ENCODE measurements around the gene GALNT2.

Gene GALNT2

DNA sequence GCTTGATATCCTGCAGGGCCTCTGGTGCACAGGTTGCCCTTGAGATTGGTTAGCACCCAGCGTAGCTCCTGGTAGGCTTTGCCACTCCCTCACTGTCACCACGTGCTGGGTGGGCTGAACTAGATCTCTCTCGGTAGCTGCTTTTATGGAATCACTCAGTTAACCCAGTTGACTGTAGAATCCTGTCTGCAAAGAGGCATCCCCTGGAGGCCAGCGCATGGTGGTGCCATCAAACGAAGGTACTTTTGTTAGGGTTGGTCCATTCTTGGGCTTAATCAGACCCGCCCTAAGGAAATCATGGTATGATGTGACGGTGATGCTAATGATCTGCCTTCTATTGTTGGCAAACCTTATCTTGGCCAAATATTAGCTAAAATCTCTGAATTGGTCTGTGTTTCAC lies 153.4 kb downstream of the GALNT2 start:
- DNase-seq = no peak

DNA sequence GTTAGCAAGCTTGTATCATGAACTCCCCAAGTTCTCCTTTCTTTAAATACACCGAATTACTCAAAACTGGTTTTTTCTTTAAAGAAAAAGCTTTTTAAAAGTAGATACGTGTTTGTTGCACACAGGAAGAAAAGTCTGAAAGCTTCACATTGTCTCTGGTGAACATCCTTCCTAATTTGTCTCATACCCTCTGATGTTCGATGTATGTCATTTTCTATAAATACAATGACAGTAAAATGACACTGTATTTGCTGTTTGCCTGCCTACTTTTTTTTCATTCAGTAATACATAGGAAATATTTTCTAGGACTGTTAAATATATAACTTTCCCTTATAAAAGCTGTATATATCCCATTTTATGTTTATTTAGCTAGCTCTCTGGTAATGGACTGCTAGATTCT lies 153.9 kb downstream of the GALNT2 start:
- DNase-seq = no peak

GRCh38 chr1:230222678-230223077 lies 155.6 kb downstream of the GALNT2 start:
- DNase-seq = no peak

DNA sequence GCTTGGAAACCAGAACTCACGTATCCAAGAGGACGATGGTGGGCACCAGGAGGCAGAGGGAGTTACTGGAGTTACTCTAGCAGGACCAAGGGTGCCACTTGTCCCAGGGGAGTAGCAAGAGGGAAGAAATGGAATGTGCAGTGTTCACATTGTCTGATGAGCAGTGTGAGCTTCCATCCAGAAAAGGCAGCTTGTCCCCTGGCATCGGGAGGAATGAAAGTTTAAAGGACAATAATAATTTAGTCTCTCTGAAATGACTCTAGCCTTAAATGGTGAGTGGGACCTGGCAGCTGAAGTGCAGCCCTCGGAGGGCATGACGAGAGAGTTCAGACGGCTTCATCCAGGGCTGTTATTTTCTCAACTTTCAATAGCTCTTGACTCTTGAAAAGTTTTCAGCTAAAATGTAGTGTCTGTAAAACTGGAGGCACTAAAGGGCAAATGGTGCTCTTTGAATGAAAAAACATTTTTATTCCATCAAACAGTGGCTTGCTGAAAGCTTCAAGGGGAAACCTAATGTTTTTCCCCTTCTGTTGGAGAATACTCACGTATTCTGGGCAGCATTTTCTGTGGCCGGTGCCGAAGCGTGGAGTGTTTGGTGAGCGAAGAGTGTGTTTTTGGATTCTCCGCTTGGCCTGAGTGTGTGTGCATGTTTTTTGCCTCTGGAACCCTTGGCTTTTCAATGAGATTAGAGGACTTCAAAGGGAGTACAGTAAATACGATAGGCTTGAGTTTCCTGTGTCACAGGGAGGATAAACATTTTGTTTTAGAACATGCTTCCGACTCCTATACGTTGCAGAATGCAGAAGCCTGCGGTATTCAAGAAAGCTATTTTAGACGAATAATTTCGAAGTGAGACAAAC lies 157.3 kb downstream of the GALNT2 start:
- no peak for DNase-seq

DNA sequence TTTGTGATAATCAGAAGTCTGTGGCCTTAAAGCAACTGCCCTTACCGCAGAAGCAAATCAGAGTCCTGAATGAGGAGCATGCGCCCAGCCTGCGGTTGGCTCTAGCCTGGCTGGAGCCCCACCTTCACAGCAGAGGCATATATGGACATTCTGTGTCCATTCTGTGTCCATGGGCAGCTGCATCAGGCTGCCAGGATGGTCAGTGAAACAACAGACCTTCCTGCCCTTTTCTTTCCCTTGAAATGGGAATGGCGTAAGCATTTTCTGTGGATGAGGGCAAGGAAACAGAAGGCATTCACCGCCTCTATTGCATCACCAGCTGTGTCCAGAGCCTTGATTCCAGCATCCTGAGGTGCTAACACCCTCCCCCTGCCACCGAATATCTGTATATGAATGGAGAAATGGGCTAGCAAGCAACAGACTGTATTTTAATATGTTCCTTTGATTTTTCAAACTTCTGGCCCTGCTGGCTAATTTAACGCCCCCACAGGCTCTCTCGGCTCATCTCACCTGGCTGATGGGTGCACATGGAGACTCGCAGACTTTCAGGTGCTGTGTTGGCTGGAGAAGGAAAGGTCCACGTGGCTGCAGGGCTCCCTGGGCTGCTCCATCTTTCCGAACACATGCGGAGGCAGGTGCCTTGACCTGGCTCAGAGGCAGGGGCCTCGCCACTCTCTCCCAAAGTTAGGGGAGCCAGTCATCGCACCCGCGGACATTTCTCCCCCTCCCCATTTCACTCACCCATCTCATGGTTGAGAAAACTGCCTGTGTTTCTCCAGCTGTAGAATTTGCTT lies 159.2 kb downstream of the GALNT2 start:
- DNase-seq = no peak

- DNase-seq = no peak
Measured at GRCh38 chr1:230226814-230227213, 159.8 kb downstream of the GALNT2 start.

- DNase-seq = no peak
Measured at GRCh38 chr1:230228236-230228897, 161.3 kb downstream of the GALNT2 start.

GRCh38 chr1:230230273-230230672 lies 163.2 kb downstream of the GALNT2 start:
- no peak for DNase-seq

DNA sequence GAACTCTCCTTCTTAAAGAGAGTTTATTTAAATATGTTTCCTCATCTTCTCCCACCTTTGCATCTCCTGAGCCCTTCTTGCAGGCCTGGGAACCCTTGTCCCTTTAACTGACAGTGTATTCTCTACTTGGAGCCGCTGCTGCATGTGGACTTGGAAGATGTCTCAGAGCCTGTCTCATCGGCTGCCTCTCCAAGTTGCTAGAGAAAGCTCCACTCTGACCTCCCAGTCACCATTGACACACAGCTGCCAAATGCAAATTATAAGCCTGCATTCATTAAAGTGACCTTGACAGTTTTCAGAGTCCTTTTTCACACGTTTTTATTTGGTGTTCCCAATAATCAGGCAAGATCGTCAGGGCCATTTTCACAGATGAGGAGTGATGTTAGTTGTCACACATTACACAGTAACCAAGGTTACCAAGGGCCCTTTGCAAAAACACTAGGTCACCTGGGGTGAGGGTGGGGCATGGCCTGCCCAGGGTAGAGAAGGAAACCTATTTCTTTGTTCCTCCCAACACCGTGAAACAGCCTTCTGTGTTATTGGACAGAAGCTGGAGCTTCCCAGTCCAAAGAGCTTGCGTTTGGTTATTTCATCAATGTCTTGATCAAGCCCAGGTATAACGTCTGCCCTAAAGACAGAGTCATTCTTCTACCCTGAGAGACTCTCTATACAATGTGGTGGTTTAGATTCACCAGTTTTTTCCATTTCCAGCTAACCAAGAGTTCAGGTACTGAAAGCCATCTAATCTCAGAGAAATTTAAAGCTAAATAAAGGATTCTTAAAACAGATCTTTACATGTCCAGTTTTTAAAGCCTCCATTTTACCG lies 164.1 kb downstream of the GALNT2 start:
- no peak for DNase-seq

DNA sequence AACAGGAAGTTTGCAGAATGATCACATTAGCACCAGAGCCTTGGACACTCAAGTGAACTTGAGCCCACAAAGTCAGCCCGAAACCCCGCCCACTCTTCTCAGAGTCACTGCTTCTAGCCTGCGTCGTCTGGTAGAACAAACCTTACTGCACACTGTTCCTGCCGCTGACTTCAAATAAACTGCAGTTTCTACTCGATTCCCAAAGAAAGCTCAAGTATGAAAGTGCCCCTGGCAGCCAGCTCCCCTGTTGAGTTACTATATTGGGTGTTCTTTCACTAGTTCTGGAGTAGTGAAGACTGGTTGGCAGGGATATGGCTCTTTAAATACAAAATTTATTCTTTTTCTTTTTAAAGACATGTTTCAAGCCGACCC lies 164.7 kb downstream of the GALNT2 start:
- no peak for DNase-seq

DNA sequence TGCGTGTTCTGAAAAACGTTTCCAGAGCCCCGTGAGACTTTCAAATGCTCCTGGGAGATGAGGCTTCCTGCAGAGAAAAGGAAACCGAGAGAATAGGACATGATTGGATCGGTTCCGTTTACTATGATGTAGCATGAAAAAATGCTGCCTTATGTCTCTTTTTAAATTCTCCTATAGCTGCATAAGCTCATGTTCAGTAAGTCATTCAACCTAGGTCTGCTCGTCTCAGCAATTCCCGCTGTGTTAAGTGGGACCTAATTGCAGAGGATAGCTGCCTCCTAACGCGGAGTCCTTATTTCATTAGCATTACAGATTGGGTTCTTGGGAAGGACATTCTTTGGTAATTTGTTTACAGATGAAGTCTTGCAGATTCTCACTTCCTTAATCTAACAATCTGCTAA lies 165.3 kb downstream of the GALNT2 start:
- DNase-seq = no peak

DNA sequence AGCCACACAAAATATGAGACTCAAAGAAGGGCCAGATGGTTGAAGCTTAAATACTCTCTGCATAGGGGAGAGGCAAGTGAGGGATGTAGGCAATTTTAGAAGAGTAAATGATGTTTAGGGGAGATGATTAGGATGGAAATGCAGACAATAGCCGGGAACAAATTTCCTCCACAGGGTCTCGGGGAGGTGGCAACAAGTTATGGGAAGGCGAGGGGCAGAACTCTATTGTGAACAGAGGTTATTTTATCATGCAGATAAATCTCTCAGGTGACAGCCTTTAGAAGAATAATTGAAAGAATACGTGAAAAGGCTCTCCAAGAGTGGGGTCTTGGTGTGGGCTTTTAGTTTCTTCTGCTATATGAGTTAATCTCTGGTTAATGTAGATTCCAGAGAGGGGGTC lies 166.7 kb downstream of the GALNT2 start:
- no peak for DNase-seq

DNA sequence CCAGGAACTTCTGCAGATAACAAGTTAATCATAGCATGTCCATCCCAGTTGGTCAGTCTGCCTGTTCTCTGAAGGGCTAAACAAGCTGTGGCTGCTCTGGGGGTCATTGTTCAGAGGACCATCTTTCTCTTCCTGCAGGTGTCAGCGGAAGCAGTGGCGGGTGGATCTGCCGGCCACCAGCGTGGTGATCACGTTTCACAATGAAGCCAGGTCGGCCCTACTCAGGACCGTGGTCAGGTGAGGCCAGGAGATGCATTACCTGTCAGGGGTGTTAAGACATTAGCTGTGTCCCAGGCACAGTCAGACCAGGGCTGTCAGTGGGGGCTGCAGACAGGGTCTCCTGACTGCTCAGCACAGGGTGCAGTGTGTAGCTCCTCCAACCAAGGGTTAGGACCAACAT lies 168.8 kb downstream of the GALNT2 start:
- no peak for DNase-seq

DNA sequence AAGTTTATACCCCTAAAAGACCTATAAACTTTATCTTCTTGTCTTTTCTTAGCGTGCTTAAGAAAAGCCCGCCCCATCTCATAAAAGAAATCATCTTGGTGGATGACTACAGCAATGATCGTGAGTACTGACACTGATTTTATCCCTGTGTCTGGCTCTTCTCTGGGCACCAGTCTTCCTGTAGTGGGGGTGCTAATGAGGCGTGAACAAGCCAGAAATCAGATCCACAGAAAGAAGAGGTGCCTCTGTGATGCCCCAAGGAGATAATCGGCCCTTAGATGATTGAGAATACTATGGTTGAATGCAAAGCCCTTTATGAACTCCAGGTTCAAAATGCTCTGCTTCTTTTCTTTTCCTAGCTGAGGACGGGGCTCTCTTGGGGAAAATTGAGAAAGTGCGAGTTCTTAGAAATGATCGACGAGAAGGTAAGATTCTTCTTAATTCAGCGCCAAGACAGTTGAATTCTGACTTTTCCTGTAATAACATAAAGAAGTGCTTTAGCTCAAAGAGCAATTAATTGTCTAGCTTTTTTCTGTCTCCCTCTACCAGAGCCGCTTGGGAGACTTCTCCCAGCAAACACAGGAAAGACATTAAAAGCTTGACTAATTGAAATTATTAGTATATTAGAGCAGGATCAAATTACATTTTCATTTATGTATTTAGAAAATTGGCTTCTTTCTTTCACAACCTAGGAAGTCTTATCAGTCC lies 169.4 kb downstream of the GALNT2 start:
- no peak for DNase-seq

DNA sequence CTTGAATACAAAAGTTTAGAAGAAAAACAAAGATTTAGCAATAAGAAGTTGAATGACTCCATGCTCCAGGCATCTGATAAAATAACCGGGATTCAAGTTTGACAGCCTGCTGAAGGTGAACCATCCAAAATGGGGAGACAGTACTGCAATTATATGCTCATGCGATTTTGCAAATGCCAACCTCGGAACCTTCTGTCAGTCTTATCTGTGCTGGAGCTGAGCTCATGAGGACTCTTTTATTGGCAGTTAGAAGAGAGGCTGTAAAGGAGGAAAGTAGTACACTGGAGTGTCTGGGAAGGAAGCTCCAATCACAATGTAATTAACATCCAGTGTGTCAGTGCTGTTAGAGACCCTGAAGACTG lies 170.0 kb downstream of the GALNT2 start:
- no peak for DNase-seq

- no peak for DNase-seq
Measured at GRCh38 chr1:230237805-230238204, 170.8 kb downstream of the GALNT2 start.

DNA sequence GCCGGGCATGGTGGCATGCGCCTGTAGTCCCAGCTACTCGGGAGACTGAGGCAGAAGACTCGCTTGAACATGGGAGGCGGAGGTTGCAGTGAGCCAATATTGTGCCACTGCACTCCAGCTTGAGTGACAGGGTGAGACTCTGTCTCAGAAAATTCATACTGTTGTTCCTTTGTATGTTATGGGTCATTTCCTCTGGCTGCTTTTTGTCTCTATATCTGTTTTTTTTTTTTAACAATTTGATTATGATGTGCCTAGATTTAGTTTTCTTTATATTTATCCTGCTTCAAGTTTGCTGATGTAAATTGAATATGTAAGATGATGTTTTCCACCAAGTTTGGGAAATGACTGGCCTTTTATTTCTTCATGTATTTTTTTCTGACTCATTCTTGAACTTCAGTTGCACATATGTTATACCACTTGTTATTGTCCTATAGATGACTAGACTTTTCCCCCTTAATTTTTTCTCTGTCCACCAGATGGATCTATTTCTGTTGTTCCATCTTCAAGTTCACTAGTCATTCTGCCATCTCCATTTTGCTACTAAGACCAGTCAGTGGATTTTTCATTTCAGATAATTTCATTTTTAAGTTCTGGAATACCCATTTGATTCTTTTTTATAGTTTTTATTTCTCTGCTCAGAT lies 173.5 kb downstream of the GALNT2 start:
- no peak for DNase-seq

DNA sequence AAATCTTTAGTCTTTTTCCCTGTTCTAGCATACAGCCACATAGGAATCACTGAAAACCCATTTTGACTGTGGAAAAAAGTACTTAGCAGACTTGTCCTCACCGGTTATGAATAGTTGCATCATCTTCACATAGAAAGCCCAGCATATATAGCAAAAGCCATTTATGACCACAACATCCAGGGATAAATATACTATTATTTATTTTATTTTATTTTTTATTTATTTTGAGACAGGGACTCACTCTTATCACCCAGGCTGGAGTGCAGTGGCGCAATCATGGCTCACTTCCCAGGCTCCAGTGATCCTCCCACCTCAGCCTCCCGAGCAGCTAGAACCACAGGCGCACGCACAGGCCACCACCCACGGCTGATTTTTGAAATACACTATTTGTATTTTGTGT lies 175.3 kb downstream of the GALNT2 start:
- DNase-seq = no peak

DNA sequence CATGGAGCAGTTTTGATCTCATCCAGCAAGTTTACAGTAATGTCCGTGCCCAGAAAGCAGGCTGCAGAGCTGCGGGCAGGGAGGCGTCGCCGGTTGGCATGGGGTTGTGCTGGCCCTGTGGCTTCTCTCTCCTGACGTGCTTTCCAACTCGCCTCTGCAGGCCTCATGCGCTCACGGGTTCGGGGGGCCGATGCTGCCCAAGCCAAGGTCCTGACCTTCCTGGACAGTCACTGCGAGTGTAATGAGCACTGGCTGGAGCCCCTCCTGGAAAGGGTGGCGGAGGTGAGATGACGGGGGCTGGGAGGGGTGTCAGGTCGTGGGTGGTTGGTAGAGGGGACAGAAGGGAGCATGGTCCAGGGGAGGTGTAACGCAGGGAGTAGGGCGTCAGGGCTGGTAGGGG lies 176.1 kb downstream of the GALNT2 start:
- DNase-seq = no peak

DNA sequence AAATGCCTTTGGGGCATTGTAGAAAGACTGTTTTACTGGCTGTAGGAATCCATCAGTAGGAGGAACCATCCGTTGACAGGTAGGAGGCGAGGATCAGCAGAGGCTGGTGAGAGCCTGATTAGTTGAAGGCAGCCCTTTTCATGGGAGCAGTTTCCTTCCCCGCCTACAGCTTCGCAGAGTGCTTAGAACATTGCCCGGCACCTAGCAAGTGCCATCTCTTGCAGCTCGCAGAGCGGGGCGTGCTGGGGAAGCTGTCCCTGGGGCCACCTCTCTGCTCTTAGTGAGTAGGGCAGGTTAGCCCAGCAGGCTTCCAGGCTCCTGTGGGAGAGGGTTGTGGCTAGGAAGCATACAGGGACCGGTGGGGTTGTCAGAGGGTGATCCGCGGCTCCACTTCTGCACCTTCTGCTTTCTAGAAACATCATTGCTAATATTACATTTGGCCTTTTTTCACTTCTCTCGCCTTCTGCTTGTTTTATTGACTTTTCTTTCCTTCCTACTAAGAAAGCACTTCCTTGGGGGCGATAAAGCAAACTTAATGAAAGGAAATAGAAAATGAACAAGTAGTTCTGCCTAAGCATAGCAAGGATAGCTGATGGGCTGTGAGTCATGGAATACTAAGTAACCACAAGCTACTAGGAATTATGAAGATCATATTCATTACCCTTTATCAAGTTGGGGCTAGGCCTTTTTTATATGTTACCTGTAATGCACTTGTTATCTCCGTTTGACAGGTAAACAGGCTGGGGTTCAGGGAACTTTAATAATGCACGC lies 176.7 kb downstream of the GALNT2 start:
- DNase-seq = no peak

- DNase-seq = no peak
Measured at GRCh38 chr1:230246551-230246950, 179.5 kb downstream of the GALNT2 start.

Measured in activated gamma-delta T cell treated with Interleukin-2 at 50 U/mL for 16 hours (primary cell).